Neural progenitor cell (in vitro differentiated cells): ENCODE results near the gene CHMP2A.

Experiments used
- CTCF ChIP-seq: fragments of 200-600 bp; sonication (generic); IDR thresholded peaks from 2 replicates; pipeline ENCODE4 v1.5.1; 2017; ENCODE audit warnings: antibody characterized with exemption, mild to moderate bottlenecking
- EZH2 ChIP-seq: fragments of 200-600 bp; sonication (generic); IDR thresholded peaks from 2 replicates; pipeline ENCODE4 v1.6.1; 2017; ENCODE audit warnings: antibody characterized with exemption, mild to moderate bottlenecking, moderate library complexity
- EZH2phosphoT487 ChIP-seq: fragments of 200-600 bp; sonication (generic); IDR thresholded peaks from 2 replicates; pipeline ENCODE4 v1.6.1; 2017; ENCODE audit warnings: antibody characterized with exemption

DNA sequence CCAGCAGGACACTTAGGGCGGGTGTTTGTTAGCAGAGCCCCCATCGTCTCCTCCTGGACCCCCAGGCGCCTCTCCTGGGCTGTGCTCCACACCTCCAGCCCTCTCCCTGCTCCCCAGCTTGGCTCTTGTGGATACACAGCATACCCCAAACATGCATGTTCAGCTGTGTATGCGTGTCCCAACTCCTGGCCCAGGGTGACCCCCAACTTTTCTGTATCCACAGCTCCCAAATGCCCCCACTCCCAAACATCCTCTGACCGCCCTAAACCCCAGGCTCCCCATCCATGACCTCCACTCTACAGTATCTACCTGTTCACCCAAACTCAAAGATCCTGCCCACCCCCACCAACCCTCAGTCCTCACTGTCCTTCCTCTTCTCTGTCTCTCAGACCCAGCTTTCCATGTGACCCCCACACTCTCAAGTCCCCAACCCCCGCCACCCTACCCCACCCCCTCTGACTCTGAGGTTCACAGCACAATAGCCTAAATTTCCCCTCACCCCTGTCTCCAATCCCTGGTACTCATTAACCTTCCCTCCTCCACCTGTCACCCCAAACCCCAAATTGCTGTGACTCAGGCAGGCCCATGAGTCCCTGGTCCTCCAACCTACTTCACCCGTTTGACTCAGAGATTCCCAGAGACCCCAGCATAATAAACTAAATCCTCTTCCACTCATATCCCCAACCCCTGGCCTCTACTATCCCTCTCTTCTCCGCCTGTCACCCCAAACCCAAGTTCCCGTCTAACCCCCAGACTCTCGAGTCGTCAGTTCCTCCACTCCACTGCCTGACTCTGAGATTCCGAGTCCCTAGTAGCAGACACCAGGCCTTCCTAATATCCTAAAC lies 2.5 kb upstream of the CHMP2A start:
- TF ChIP-seq CTCF (no peak), EZH2 (no peak), EZH2phosphoT487 (no peak)
